K562 (cell line): ENCODE results near the gene NEIL1.

Experiments used
- ATF3 ChIP-seq, 2 experiments: fragments of 450-650 bp in 1 of 2; sonication (generic) in 1 of 2; formaldehyde crosslinking in 1 of 2; IDR thresholded peaks in 1 of 2; conservative IDR thresholded peaks in 1 of 2; 2 replicates each; pipeline versions ENCODE4 v1.6.1 to v1.8.1; 2016 to 2023; ENCODE audit warnings: mild to moderate bottlenecking in 2 of 2, moderate library complexity in 2 of 2, inconsistent platforms in 1 of 2, missing genetic modification reagents in 1 of 2
- HINFP ChIP-seq: fragments of 450-650 bp; conservative IDR thresholded peaks from 2 replicates; pipeline ENCODE4 v1.6.1; 2016; ENCODE audit warnings: missing genetic modification characterization, low read depth, mild to moderate bottlenecking, control low read depth, missing compliant biosample characterization
- SP1 ChIP-seq: sonication (generic); formaldehyde crosslinking; IDR thresholded peaks from 2 replicates; pipeline ENCODE4 v1.8.1; 2022; ENCODE audit warnings: mild to moderate bottlenecking, missing genetic modification reagents
- ZNF589 ChIP-seq: fragments of 200-800 bp; sonication (Bioruptor generic); IDR thresholded peaks from 2 replicates; pipeline ENCODE4 v1.6.1; 2016; ENCODE audit warnings: low read depth, missing genetic modification characterization, missing compliant biosample characterization
- ZNF79 ChIP-seq: fragments of 250-450 bp; sonication (Bioruptor Pico); IDR thresholded peaks from 2 replicates; pipeline ENCODE4 v1.4.0; 2020; ENCODE audit warnings: low read depth, mild to moderate bottlenecking, moderate library complexity

GRCh38 chr15:75348562-75349350, 1.9 kb downstream of the NEIL1 start:
- no peak for TF ChIP-seq ZNF79
- no peak for TF ChIP-seq HINFP (tag)
- no peak for TF ChIP-seq ZNF589 (CRISPR knock-in tag)
- no peak for TF ChIP-seq ATF3 (IDR thresholded peaks at IDR 0.05)
- TF ChIP-seq ATF3 (CRISPR knock-in tag; conservative IDR thresholded peaks at IDR 0.05): no peak
- no peak for TF ChIP-seq SP1 (CRISPR knock-in tag)
